ENCODE measurements around the gene ARFIP1. TPM values are rescaled to one million over a fixed set of nuclear protein-coding genes. Genes with fewer than 3 reads are reported as not detected.

The ARFIP1 gene
- total RNA-seq, 1 experiment from 2014 or later: 32.7 TPM

DNA sequence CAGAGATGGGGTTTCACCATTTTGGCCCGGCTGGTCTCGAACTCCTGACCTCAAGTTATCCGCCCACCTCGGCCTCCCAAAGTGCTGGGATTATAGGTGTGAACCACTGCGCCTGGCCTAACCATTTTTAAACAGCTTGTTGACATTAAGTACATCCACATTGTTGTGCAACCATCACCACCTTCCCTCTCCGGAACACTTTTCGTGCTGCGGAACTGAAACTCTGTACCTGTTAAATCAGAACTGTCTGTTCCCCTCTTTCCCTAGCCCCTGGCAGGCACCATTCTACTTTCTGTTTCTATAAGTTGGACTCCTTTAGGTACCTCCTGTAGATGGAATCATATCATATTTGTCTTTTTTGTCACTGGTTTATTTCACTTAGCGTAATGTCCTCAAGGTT is 165.9 kb downstream of the ARFIP1 start:
- no peaks in the 10 kb centered on the region for H3K9me2 ChIP-seq (ENCODE audit: insufficient read depth)
- no peaks in the 10 kb centered on the region for H3K4me1 ChIP-seq (ENCODE audit: control insufficient read depth in 1 of 2, insufficient read depth in 2 of 2, low read length in 2 of 2)
- TF ChIP-seq POLR2A (IDR thresholded peaks at IDR 0.05; ENCODE audit: borderline replicate concordance, extremely low read depth, insufficient read depth, insufficient read length) (no peak), CBX3 (IDR thresholded peaks at IDR 0.05; ENCODE audit: low read depth) (no peak), SIN3A (IDR thresholded peaks at IDR 0.05; ENCODE audit: low read depth) (no peak), FOSL1 (IDR thresholded peaks at IDR 0.05; ENCODE audit: low read depth) (no peak), MAX (IDR thresholded peaks at IDR 0.05) (no peak), RAD21 (IDR thresholded peaks at IDR 0.05; ENCODE audit: low read depth) (no peak), ATF3 (IDR thresholded peaks at IDR 0.05) (no peak), ELF1 (IDR thresholded peaks at IDR 0.05; ENCODE audit: borderline replicate concordance, low read depth) (no peak), JUND (IDR thresholded peaks at IDR 0.05) (no peak), EZH2phosphoT487 (IDR thresholded peaks at IDR 0.05; ENCODE audit: borderline replicate concordance) (no peak), EGR1 (IDR thresholded peaks at IDR 0.05; ENCODE audit: low read depth) (no peak), TCF7L2 (IDR thresholded peaks at IDR 0.05; ENCODE audit: borderline replicate concordance, extremely low read depth, insufficient read depth, insufficient read length) (no peak), CEBPB (IDR thresholded peaks at IDR 0.05; ENCODE audit: low read depth) (no peak), EZH2 (IDR thresholded peaks at IDR 0.05) (no peak), SP1 (IDR thresholded peaks at IDR 0.05; ENCODE audit: low read depth) (no peak), ZNF274 (IDR thresholded peaks at IDR 0.05; ENCODE audit: low read depth, low read length) (no peak), ZFX (IDR thresholded peaks at IDR 0.05) (no peak)
- TF ChIP-seq, protein P1, sequence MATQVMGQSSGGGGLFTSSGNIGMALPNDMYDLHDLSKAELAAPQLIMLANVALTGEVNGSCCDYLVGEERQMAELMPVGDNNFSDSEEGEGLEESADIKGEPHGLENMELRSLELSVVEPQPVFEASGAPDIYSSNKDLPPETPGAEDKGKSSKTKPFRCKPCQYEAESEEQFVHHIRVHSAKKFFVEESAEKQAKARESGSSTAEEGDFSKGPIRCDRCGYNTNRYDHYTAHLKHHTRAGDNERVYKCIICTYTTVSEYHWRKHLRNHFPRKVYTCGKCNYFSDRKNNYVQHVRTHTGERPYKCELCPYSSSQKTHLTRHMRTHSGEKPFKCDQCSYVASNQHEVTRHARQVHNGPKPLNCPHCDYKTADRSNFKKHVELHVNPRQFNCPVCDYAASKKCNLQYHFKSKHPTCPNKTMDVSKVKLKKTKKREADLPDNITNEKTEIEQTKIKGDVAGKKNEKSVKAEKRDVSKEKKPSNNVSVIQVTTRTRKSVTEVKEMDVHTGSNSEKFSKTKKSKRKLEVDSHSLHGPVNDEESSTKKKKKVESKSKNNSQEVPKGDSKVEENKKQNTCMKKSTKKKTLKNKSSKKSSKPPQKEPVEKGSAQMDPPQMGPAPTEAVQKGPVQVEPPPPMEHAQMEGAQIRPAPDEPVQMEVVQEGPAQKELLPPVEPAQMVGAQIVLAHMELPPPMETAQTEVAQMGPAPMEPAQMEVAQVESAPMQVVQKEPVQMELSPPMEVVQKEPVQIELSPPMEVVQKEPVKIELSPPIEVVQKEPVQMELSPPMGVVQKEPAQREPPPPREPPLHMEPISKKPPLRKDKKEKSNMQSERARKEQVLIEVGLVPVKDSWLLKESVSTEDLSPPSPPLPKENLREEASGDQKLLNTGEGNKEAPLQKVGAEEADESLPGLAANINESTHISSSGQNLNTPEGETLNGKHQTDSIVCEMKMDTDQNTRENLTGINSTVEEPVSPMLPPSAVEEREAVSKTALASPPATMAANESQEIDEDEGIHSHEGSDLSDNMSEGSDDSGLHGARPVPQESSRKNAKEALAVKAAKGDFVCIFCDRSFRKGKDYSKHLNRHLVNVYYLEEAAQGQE (IDR thresholded peaks at IDR 0.05; ENCODE audit: low read depth): no peak
- intact Hi-C loops (cut with micrococcal nuclease): no loop called here
- H3K4me3 ChIP-seq (replicated peaks in 1 of 2; ENCODE audit: low read depth in 1 of 2, low read length in 2 of 2): no peak overlapping the region
- ChIA-PET RAD21 (ENCODE audit: low non-redundant PET in 1 of 2, low total read pairs in 2 of 2, uncharacterized antibody in 2 of 2, unreplicated experiment in 2 of 2) (no interaction called here), POLR2A (no interaction called here), CTCF (no interaction called here)
- DNase-seq (ENCODE audit: low read depth, low spot score): no peak
- H3K36me3 ChIP-seq (ENCODE audit: control insufficient read depth in 1 of 2, insufficient read depth in 2 of 2, low read length in 2 of 2): no peaks in the 10 kb centered on the region
- H4K20me1 ChIP-seq (ENCODE audit: insufficient read depth): no peaks in the 10 kb centered on the region
- H3K9ac ChIP-seq (ENCODE audit: low read length): no peak overlapping the region
- H3K9me3 ChIP-seq (ENCODE audit: control insufficient read depth in 1 of 2, insufficient read depth in 1 of 2, low read depth in 1 of 2, low read length in 2 of 2): no peaks in the 10 kb centered on the region
- H2AFZ ChIP-seq (ENCODE audit: low read depth, low read length, poor library complexity, severe bottlenecking): no peak overlapping the region
- no peak overlapping the region for H3K27ac ChIP-seq (ENCODE audit: low read depth, low read length)
- H3K79me2 ChIP-seq (ENCODE audit: insufficient read depth, low read length): no peaks in the 10 kb centered on the region
- no peak overlapping the region for H3K4me2 ChIP-seq (ENCODE audit: low read length)
- no peak for ATAC-seq
- no TSS peak for BruUV-seq (replicated peaks)
- H3K27me3 ChIP-seq (ENCODE audit: insufficient read depth, low read length): no peaks in the 10 kb centered on the region
